ENCODE measurements around the gene JUNB. TPM values are rescaled to one million over a fixed set of nuclear protein-coding genes. Genes with fewer than 3 reads are reported as not detected.
A peak's percentile ranks its signal among the peaks of the same experiment; 100 is the strongest.

Gene JUNB
- polyA plus RNA-seq, 1 of the 3 experiments (the other 2 are of a cell fraction) = 224 TPM

GRCh38 chr19:12777217-12778016, 13.9 kb upstream of the JUNB start:
- Histone ChIP-seq H3K9me2 (no peaks in the 10 kb centered on the region), H3K27me3 (ENCODE audit: insufficient read depth) (no peaks in the 10 kb centered on the region)

More at GRCh38 chr19:12777217-12778016, 13.9 kb upstream of the JUNB start:
- Histone ChIP-seq H2AFZ (ENCODE audit: low read depth) (peak overlapping the region; percentile 80), H3K4me1 (ENCODE audit: control insufficient read depth in 1 of 2, insufficient read depth in 2 of 2, low read depth in 1 of 2, low read length in 1 of 2) (peaks cover 24 to 41% of the 10 kb centered on the region in 2 experiments; a peak in 3 of 4 replicates), H3K36me3 (replicated peaks in 1 of 2; ENCODE audit: control insufficient read depth in 1 of 2, insufficient read depth in 2 of 2, low read length in 1 of 2) (no peaks in the 10 kb centered on the region), H3F3A (replicated peaks; ENCODE audit: insufficient read depth) (peaks cover 38% of the 10 kb centered on the region), H3K9ac (peak overlapping the region; percentile 51), H3K4me2 (peak overlapping the region; percentile 91), H3K4me3 (ENCODE audit: low read depth in 2 of 2, low read length in 1 of 2) (peak overlapping the region; percentile 52 to 64), H3K9me3 (no peaks in the 10 kb centered on the region), H4K20me1 (ENCODE audit: insufficient read depth) (no peaks in the 10 kb centered on the region), H3K27ac (ENCODE audit: low read depth in 2 of 2, low read length in 1 of 2) (peak overlapping the region; percentile 90 to 98), H3K79me2 (ENCODE audit: insufficient read depth) (no peaks in the 10 kb centered on the region)
- peak; percentile 89 for DNase-seq
- POLR2A ChIA-PET = interaction anchor here (1.0 to 3.5 kb wide), 6 partner anchors 12 to 70 kb away, joined by 3 to 88 read pairs (median 5); partner anchors contain the start of gene JUNB
- 12% methylated on average over 42 of the region's 43 CpGs for WGBS (ENCODE audit: low lambda C conversion rate)
- TF ChIP-seq FOSL2 (IDR thresholded peaks at IDR 0.05; ENCODE audit: borderline replicate concordance, low read depth) (no peak), CHD2 (IDR thresholded peaks at IDR 0.05; ENCODE audit: low read length, partially characterized antibody) (peak; percentile 40), TAF1 (IDR thresholded peaks at IDR 0.05; ENCODE audit: borderline replicate concordance, low read depth, low read length) (no peak), MXI1 (IDR thresholded peaks at IDR 0.05; ENCODE audit: low read depth, low read length) (no peak; the same call in 1 of the 2 replicates), RXRA (IDR thresholded peaks at IDR 0.05; ENCODE audit: borderline replicate concordance, low read depth) (no peak), CTCF (IDR thresholded peaks at IDR 0.05) (peak; percentile 93), GATA2 (CRISPR knock-in tag; IDR thresholded peaks at IDR 0.05) (peak; percentile 41), YY1 (IDR thresholded peaks at IDR 0.05; ENCODE audit: low read depth) (no peak), RFX5 (IDR thresholded peaks at IDR 0.05; ENCODE audit: low read length) (0 out of 2 replicates have a peak, but pooled peaks have one; percentile 17), MEF2A (IDR thresholded peaks at IDR 0.05; ENCODE audit: borderline replicate concordance, low read depth) (no peak), FOXM1 (IDR thresholded peaks at IDR 0.05; ENCODE audit: low read depth) (no peak), FOXJ3 (CRISPR knock-in tag; IDR thresholded peaks at IDR 0.05) (no peak), NRF1 (IDR thresholded peaks at IDR 0.05; ENCODE audit: low read depth, low read length) (peak; percentile 27; the same call in 1 of the 2 replicates), RAD21 (IDR thresholded peaks at IDR 0.05; ENCODE audit: low read length) (peak; percentile 83), JUND (IDR thresholded peaks at IDR 0.05) (no peak), SMC3 (IDR thresholded peaks at IDR 0.05; ENCODE audit: low read depth, low read length) (peak; percentile 96), GABPA (IDR thresholded peaks at IDR 0.05; ENCODE audit: low read depth) (no peak), SIN3A (IDR thresholded peaks at IDR 0.05; ENCODE audit: borderline replicate concordance, low read depth, low read length) (0 out of 2 replicates have a peak, but pooled peaks have one; percentile 35), TEAD4 (IDR thresholded peaks at IDR 0.05; ENCODE audit: borderline replicate concordance, insufficient read depth) (no peak), TCF12 (IDR thresholded peaks at IDR 0.05) (no peak)
- TF ChIP-seq, protein P1, sequence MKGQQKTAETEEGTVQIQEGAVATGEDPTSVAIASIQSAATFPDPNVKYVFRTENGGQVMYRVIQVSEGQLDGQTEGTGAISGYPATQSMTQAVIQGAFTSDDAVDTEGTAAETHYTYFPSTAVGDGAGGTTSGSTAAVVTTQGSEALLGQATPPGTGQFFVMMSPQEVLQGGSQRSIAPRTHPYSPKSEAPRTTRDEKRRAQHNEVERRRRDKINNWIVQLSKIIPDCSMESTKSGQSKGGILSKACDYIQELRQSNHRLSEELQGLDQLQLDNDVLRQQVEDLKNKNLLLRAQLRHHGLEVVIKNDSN (IDR thresholded peaks at IDR 0.05; ENCODE audit: borderline replicate concordance, low read depth) = no peak
- TF ChIP-seq, protein P2, sequence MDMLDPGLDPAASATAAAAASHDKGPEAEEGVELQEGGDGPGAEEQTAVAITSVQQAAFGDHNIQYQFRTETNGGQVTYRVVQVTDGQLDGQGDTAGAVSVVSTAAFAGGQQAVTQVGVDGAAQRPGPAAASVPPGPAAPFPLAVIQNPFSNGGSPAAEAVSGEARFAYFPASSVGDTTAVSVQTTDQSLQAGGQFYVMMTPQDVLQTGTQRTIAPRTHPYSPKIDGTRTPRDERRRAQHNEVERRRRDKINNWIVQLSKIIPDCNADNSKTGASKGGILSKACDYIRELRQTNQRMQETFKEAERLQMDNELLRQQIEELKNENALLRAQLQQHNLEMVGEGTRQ (IDR thresholded peaks at IDR 0.05; ENCODE audit: borderline replicate concordance, low read depth, low read length) = no peak
- TF ChIP-seq, protein P3, sequence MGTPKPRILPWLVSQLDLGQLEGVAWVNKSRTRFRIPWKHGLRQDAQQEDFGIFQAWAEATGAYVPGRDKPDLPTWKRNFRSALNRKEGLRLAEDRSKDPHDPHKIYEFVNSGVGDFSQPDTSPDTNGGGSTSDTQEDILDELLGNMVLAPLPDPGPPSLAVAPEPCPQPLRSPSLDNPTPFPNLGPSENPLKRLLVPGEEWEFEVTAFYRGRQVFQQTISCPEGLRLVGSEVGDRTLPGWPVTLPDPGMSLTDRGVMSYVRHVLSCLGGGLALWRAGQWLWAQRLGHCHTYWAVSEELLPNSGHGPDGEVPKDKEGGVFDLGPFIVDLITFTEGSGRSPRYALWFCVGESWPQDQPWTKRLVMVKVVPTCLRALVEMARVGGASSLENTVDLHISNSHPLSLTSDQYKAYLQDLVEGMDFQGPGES (IDR thresholded peaks at IDR 0.05; ENCODE audit: low read depth, low read length) = no peak
- TF ChIP-seq, protein P4, sequence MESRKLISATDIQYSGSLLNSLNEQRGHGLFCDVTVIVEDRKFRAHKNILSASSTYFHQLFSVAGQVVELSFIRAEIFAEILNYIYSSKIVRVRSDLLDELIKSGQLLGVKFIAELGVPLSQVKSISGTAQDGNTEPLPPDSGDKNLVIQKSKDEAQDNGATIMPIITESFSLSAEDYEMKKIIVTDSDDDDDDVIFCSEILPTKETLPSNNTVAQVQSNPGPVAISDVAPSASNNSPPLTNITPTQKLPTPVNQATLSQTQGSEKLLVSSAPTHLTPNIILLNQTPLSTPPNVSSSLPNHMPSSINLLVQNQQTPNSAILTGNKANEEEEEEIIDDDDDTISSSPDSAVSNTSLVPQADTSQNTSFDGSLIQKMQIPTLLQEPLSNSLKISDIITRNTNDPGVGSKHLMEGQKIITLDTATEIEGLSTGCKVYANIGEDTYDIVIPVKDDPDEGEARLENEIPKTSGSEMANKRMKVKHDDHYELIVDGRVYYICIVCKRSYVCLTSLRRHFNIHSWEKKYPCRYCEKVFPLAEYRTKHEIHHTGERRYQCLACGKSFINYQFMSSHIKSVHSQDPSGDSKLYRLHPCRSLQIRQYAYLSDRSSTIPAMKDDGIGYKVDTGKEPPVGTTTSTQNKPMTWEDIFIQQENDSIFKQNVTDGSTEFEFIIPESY (IDR thresholded peaks at IDR 0.05; ENCODE audit: borderline replicate concordance, low read depth) = no peak
- TF ChIP-seq, protein P5, sequence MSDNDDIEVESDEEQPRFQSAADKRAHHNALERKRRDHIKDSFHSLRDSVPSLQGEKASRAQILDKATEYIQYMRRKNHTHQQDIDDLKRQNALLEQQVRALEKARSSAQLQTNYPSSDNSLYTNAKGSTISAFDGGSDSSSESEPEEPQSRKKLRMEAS (IDR thresholded peaks at IDR 0.05; ENCODE audit: low read depth) = no peak
- CTCF ChIA-PET = interaction anchor here (0.7 to 12.1 kb wide), 27 partner anchors 11 to 265 kb away, joined by 3 to 447 read pairs (median 4); partner anchors contain the start of genes GET3, JUNB, MAST1 and PRDX2

All from SK-N-SH (cell line).